Upper lobe of right lung (tissue), 1 donor: ENCODE data around the gene IL36G. TPM values are rescaled to one million over a fixed set of nuclear protein-coding genes. Genes with fewer than 3 reads are reported as not detected.

Experiments used
- ATAC-seq: fragments of 200-7000 bp; cut with Tn5 transposase; one replicate; pipeline ENCODE4 v1.9.1; 2020; ENCODE audit warnings: mild to moderate bottlenecking, moderate library complexity
- DNase-seq: peaks from one replicate; pipeline ENCODE4 v3.0.0-alpha.2; 2020
- H3K27ac ChIP-seq: fragments of 200-600 bp; one replicate; pipeline ENCODE4 v1.8.0; 2022
- H3K27me3 ChIP-seq: fragments of 200-600 bp; one replicate; pipeline ENCODE4 v1.8.0; 2022; ENCODE audit warnings: mild to moderate bottlenecking
- H3K36me3 ChIP-seq: fragments of 200-600 bp; one replicate; pipeline ENCODE4 v1.8.0; 2022
- H3K4me1 ChIP-seq: fragments of 200-600 bp; one replicate; pipeline ENCODE4 v1.8.0; 2022
- H3K4me3 ChIP-seq: fragments of 200-600 bp; one replicate; pipeline ENCODE4 v1.8.0; 2022; ENCODE audit warnings: mild to moderate bottlenecking
- H3K9me3 ChIP-seq: fragments of 200-600 bp; one replicate; pipeline ENCODE4 v1.8.0; 2022
- CTCF ChIP-seq: fragments of 200-600 bp; IDR thresholded peaks from one replicate; pipeline ENCODE4 v1.8.0; 2022; ENCODE audit warnings: antibody characterized with exemption
- intact Hi-C: fragments of 100-400 bp; cut with DNase I; formaldehyde crosslinking; loops from one replicate; pipeline ENCODE4 v1.11.0; 2022
- total RNA-seq: library from RNA; stranded (reverse); fragmentation: NEBNext Ultra II Directional; extraction: Animal tissue kit (Norgen Biotek cat#: 25700); gene quantifications from one replicate; pipeline ENCODE4 v1.2.1, GENCODE V29; 2021
- donor health status: DM: no; HTN: yes; CAD: no; lungs with severe emphysema.

IL36G gene
- total RNA-seq, 1 donor from 2014 or later, result not detected

DNA sequence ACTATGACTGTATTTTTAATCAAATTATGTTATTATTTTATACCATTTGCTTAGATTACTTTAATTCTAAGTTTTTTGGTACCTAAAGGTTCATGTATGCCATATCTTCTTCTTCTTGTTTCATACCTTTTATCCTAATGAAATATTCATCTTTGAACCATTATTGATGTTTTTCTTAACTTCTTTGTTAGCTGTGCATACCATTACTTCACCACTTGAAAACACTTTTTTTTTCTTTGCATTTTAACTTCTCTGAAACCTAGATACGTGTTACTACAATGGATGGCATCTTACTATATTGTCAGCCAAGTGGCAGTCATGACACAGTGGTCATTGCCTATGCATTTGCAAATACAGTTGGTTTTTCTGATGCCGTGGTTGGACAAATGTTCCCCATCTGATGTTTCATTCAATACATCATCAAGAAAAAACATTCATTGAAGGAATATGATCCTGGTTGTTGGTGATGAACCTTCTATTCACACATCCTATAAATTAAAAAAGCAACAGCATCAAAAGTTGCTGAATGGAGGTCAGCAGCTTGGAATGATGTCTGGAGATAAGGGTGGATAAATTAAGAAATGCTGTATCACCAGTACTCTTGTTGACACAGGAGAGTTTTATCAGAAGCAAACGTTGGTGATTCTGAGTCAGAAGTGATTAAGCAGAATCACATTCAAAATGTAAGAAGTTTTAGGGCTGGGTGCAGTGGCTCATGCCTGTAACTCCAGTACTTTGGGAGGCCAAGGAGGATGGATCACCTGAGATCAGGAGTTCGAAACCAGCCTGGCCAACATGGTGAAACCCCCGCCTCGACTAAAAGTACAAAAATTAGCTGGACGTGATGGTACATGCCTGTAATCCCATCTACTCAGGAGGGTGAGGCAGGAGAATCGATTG lies 34.9 kb downstream of the IL36G start:
- H3K4me3 ChIP-seq, result no peak overlapping the region
- TF ChIP-seq CTCF, result no peak
- intact Hi-C loops, result no loop called here
- H3K4me1 ChIP-seq, result no peaks in the 10 kb centered on the region
- no peak overlapping the region for H3K27ac ChIP-seq
- no peaks in the 10 kb centered on the region for H3K9me3 ChIP-seq
- H3K27me3 ChIP-seq, result peaks cover 14% of the 10 kb centered on the region
- H3K36me3 ChIP-seq, result no peaks in the 10 kb centered on the region
- ATAC-seq, result no peak
- no peak for DNase-seq

DNA sequence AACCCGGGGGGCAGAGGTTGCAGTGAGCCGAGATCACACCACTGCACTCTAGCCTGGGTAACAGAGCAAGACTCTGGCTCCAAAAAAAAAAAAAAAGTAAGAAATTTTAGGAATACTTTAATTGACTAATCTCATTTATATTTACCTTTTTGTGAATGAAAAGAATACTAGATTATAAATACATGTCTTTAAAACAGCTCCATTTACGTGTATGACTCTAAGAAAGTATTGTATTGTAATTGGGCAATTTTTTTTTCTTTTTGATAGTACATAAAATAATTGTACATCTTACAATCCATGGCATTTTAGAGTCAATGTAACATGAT lies 35.5 kb downstream of the IL36G start:
- no peak for TF ChIP-seq CTCF
- H3K9me3 ChIP-seq, result no peaks in the 10 kb centered on the region
- intact Hi-C loops, result no loop called here
- no peaks in the 10 kb centered on the region for H3K36me3 ChIP-seq
- peaks cover 14% of the 10 kb centered on the region for H3K27me3 ChIP-seq
- H3K4me3 ChIP-seq, result no peak overlapping the region
- H3K27ac ChIP-seq, result no peak overlapping the region
- H3K4me1 ChIP-seq, result no peaks in the 10 kb centered on the region
- ATAC-seq (no peak), DNase-seq (no peak)

- intact Hi-C loops, result no loop called here
- DNase-seq (no peak), ATAC-seq (no peak)
- no peaks in the 10 kb centered on the region for H3K9me3 ChIP-seq
- H3K27ac ChIP-seq, result no peak overlapping the region
- no peak overlapping the region for H3K4me3 ChIP-seq
- H3K27me3 ChIP-seq, result peaks cover 14% of the 10 kb centered on the region
- no peaks in the 10 kb centered on the region for H3K4me1 ChIP-seq
- no peak for TF ChIP-seq CTCF
- no peaks in the 10 kb centered on the region for H3K36me3 ChIP-seq
Measured at GRCh38 chr2:113014067-113014466, 36.3 kb downstream of the IL36G start.

- H3K27me3 ChIP-seq, result peaks cover 14% of the 10 kb centered on the region
Measured at GRCh38 chr2:113015042-113015441, 37.2 kb downstream of the IL36G start.

DNA sequence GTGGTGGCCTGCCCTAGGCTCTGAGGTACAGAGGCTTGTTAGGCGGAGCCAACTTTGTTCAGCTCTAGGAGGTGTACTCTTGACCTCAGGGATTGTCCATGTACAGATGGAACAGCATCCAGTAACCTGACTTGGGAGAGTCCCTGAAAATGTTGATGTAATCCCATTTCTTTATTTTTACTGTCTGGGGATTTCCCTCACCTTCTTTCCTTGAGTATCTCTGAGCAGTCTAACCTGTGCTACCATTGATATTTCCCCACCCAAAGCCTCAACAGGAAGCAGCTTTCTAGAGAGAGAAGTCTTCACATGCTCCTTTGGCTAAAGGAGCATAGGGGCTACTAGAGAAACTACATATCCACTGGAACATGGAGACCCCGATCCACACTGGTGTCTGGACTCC lies 37.8 kb downstream of the IL36G start:
- H3K4me3 ChIP-seq, result no peak overlapping the region
- ATAC-seq, result no peak
- H3K27me3 ChIP-seq, result peaks cover 14% of the 10 kb centered on the region
- no peak for TF ChIP-seq CTCF
- no peaks in the 10 kb centered on the region for H3K9me3 ChIP-seq
- no peak for DNase-seq
- H3K36me3 ChIP-seq, result no peaks in the 10 kb centered on the region
- H3K27ac ChIP-seq, result no peak overlapping the region
- intact Hi-C loops, result no loop called here
- no peaks in the 10 kb centered on the region for H3K4me1 ChIP-seq

More at GRCh38 chr2:113015042-113015441, 37.2 kb downstream of the IL36G start:
- no peak for TF ChIP-seq CTCF
- no peak for ATAC-seq
- DNase-seq, result no peak
- Histone ChIP-seq H3K36me3 (no peaks in the 10 kb centered on the region), H3K4me1 (no peaks in the 10 kb centered on the region), H3K4me3 (no peak overlapping the region), H3K9me3 (no peaks in the 10 kb centered on the region), H3K27ac (no peak overlapping the region)
- intact Hi-C loops, result no loop called here
